ENCODE measurements around the gene MSI2.
"Not testable (repeated sequence)": the region's sequence is repeated elsewhere in the genome, so short reads cannot be mapped to it uniquely, and the experiment has no call there.

MSI2 gene

DNA sequence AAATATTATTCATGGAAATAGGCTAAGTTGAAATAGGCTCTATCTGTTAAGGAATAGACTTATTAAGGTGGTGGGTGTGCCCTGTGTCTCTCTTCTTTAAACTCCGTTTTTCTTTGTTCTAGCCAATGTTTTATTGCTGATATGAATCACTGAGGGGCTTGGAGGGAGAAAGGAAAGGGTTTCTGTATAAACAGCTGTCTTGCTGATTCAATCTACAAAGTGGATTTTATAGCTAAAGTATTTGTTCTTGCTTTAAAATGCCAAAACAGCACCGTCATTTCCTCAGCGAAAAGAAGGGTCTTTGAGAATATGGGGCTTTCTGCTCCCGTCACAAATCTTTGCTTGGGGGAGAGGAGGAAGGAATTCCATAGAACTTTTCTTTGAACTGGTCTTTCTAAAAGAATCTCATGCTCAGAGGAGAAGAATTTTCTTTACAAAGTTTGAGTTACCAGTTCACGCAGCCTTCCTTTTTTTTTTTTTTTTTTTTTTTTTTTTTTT is 39.3 kb downstream of the MSI2 start:
- Histone ChIP-seq H3K27ac (ENCODE audit: low read length) (no peak overlapping the region), H3K9me3 (ENCODE audit: control insufficient read depth, low read depth, low read length) (no peaks in the 10 kb centered on the region), H3K27me3 (ENCODE audit: control insufficient read depth, insufficient read depth, low read length) (no peaks in the 10 kb centered on the region), H3K4me1 (ENCODE audit: control insufficient read depth, low read depth, low read length) (peaks cover 19% of the 10 kb centered on the region), H3K4me3 (ENCODE audit: low read length) (no peak overlapping the region), H3K36me3 (ENCODE audit: control insufficient read depth, low read depth, low read length) (peaks cover 12% of the 10 kb centered on the region), H3K9ac (ENCODE audit: low read length) (no peak overlapping the region)

DNA sequence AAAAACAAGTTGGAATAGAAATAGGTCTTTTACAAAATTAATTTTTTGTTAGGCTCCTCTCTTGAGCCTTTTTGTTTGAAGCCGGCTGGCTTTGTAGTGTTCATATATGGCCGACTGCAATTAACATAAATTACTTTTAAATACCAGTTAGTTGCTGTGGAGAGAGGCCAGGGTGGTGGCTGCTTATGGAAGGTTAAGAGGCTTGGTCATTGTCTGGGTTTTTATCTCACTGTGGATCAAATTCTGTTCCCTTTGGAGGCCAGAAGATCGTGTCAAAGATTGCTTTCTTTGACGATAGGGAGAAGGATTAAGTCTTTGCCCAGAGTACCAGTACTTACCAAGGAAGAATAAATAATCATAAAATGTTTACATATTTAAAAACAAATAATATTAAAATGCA is 39.9 kb downstream of the MSI2 start:
- H3K27me3 ChIP-seq (ENCODE audit: control insufficient read depth, insufficient read depth, low read length) = no peaks in the 10 kb centered on the region
- H3K4me1 ChIP-seq (ENCODE audit: control insufficient read depth, low read depth, low read length) = peaks cover 19% of the 10 kb centered on the region
- no peaks in the 10 kb centered on the region for H3K9me3 ChIP-seq (ENCODE audit: control insufficient read depth, low read depth, low read length)
- peaks cover 14% of the 10 kb centered on the region for H3K36me3 ChIP-seq (ENCODE audit: control insufficient read depth, low read depth, low read length)
- H3K27ac ChIP-seq (ENCODE audit: low read length) = no peak overlapping the region
- no peak overlapping the region for H3K9ac ChIP-seq (ENCODE audit: low read length)
- no peak overlapping the region for H3K4me3 ChIP-seq (ENCODE audit: low read length)

DNA sequence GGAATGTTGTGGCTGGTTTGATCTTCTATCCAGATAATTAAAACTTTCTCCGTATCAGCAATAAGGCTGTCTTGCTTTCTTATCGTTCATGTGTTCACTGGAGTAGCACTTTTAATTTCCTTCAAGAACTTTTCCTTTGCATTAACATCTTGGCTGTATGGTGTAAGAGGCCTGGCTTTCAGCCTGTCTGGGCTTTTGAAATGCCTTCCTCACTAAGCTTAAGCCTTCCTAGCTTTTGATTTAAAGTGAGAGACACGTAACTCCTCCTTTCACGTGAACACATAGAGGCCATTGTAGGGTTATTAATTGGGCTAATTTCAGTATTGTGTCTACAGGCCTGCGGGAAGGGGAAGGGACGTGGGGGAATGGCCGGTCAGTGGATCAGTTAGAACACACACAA is 42.9 kb downstream of the MSI2 start:
- H3K27me3 ChIP-seq (ENCODE audit: control insufficient read depth, insufficient read depth, low read length) = no peaks in the 10 kb centered on the region
- no peak overlapping the region for H3K9ac ChIP-seq (ENCODE audit: low read length)
- peaks cover 18% of the 10 kb centered on the region for H3K4me1 ChIP-seq (ENCODE audit: control insufficient read depth, low read depth, low read length)
- peaks cover 13% of the 10 kb centered on the region for H3K36me3 ChIP-seq (ENCODE audit: control insufficient read depth, low read depth, low read length)
- H3K9me3 ChIP-seq (ENCODE audit: control insufficient read depth, low read depth, low read length) = no peaks in the 10 kb centered on the region
- H3K4me3 ChIP-seq (ENCODE audit: low read length) = no peak overlapping the region
- H3K27ac ChIP-seq (ENCODE audit: low read length) = no peak overlapping the region

DNA sequence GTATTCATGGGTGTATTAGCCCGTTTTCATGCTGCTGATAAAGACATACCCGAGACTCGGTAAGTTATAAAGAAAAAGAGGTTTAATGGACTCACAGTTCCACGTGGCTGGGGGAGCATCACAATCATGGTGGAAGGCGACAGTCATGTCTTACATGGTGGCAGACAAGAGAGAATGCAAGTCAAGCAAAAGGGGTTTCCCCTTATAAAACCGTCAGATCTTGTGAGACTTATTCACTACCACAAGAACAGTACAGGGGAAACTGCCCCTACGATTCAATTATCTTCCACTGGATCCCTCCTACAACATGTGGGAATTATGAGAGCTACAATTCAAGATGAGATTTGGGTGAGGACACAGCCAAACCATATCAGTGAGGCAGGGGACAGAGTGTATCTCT is 44.3 kb downstream of the MSI2 start:
- not testable (repeated sequence) for H3K4me3 ChIP-seq (ENCODE audit: low read length); H3K9me3 ChIP-seq (ENCODE audit: control insufficient read depth, low read depth, low read length); H3K27ac ChIP-seq (ENCODE audit: low read length); H3K4me1 ChIP-seq (ENCODE audit: control insufficient read depth, low read depth, low read length); H3K27me3 ChIP-seq (ENCODE audit: control insufficient read depth, insufficient read depth, low read length); H3K9ac ChIP-seq (ENCODE audit: low read length)
- H3K36me3 ChIP-seq (ENCODE audit: control insufficient read depth, low read depth, low read length) = peaks cover 13% of the 10 kb centered on the region

DNA sequence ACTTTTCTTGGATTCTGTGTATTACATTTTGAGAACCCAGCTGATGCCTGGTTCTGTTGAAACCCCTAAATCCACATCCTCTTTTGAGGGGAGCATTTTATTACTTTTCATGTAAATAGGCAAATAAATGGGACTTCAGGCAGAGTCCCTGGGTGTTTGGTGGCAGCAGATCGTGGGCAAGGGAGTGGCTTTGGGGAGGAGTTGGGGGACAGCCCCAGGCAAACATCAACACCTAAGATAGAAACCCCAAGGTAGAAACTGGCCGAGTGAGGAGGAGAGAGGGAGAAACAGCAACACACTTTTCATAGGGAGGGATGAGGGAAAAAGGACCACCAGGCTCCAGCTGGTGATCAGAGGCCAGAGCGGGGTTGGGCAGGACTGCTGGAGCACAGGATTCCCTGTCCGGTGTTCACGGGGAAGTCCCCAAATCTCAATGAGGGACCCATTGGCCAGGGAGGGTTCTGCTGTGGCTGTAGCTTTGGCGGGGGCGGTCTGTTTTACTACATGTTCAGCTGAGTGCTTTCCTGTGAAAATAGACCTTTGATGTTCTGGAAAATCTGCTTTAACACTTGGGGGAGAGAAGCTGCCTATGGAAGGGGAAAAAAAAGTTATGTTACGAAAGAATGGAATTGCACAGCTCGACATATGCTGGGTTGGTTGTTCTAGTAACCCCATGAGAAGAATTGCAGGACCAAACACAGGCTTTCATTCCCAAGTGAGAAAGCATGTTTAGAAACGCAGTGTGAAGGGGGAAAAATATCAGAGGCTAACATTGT is 46.6 kb downstream of the MSI2 start:
- Histone ChIP-seq H3K36me3 (ENCODE audit: control insufficient read depth, low read depth, low read length) (peaks cover 9% of the 10 kb centered on the region), H3K4me1 (ENCODE audit: control insufficient read depth, low read depth, low read length) (peaks cover 10% of the 10 kb centered on the region), H3K9ac (ENCODE audit: low read length) (no peak overlapping the region), H3K9me3 (ENCODE audit: control insufficient read depth, low read depth, low read length) (no peaks in the 10 kb centered on the region), H3K4me3 (ENCODE audit: low read length) (no peak overlapping the region), H3K27ac (ENCODE audit: low read length) (no peak overlapping the region), H3K27me3 (ENCODE audit: control insufficient read depth, insufficient read depth, low read length) (no peaks in the 10 kb centered on the region)

DNA sequence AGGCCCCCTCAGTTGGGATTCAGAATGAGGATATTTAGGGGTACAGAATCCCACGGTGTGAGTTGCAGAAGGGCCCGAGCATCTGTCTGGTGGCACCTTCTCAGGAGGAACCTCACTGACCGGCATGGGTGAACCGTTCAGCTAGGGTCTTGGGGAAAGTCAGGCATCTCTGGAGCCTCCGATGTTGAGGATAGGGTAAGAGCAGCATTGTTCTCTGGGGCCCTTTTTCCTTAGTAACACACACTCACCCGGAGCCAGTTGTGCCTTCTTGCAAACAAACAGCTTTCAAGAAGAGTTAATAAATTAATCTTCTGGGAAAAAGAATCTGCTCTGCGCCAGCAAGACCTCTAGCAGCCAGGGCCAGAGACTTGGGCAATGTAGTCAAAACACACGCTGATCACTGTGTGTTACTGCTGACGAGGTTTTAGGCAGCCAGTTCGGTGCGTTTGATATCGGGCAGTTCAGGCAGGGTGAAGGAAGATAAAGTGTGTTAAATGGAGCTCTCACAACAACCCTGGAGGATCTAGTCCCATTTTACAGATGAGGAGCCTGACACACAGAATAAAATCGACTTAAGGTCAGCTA is 48.9 kb downstream of the MSI2 start:
- peaks cover 10% of the 10 kb centered on the region for H3K4me1 ChIP-seq (ENCODE audit: control insufficient read depth, low read depth, low read length)
- H3K36me3 ChIP-seq (ENCODE audit: control insufficient read depth, low read depth, low read length) = peaks cover 6% of the 10 kb centered on the region
- no peaks in the 10 kb centered on the region for H3K27me3 ChIP-seq (ENCODE audit: control insufficient read depth, insufficient read depth, low read length)
- H3K9ac ChIP-seq (ENCODE audit: low read length) = no peak overlapping the region
- no peak overlapping the region for H3K4me3 ChIP-seq (ENCODE audit: low read length)
- no peak overlapping the region for H3K27ac ChIP-seq (ENCODE audit: low read length)
- no peaks in the 10 kb centered on the region for H3K9me3 ChIP-seq (ENCODE audit: control insufficient read depth, low read depth, low read length)

DNA sequence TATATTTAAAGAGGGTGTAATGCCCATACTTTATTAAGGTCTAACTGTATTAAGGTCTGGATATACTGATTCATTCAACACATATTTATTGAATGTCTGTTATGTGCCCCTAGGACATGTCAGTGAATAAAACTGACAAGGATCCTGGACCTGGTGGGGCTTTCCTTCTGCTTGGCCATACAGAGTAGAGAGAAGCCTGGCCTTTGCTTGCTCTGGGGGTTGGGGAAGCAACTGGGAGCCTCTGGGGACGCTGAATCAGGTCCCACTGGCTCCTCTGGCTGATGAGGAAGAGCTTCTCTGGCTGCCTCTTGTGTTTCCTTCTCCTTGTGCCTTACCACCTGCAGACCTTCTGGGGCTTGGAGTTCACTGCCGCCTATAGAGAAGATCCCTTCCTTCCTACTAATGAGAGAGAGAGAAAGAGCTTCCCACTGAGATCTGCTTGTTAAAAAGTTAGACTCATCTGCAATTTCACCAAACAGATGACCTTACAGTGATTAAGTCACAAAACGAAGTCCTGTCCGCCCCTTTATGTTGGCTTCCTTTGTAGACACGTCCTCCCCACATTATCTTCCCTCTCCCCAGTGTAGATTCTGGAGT is 49.7 kb downstream of the MSI2 start:
- Histone ChIP-seq H3K9ac (ENCODE audit: low read length) (no peak overlapping the region), H3K4me1 (ENCODE audit: control insufficient read depth, low read depth, low read length) (peaks cover 12% of the 10 kb centered on the region), H3K27me3 (ENCODE audit: control insufficient read depth, insufficient read depth, low read length) (no peaks in the 10 kb centered on the region), H3K9me3 (ENCODE audit: control insufficient read depth, low read depth, low read length) (no peaks in the 10 kb centered on the region), H3K27ac (ENCODE audit: low read length) (no peak overlapping the region), H3K4me3 (ENCODE audit: low read length) (no peak overlapping the region), H3K36me3 (ENCODE audit: control insufficient read depth, low read depth, low read length) (no peaks in the 10 kb centered on the region)

DNA sequence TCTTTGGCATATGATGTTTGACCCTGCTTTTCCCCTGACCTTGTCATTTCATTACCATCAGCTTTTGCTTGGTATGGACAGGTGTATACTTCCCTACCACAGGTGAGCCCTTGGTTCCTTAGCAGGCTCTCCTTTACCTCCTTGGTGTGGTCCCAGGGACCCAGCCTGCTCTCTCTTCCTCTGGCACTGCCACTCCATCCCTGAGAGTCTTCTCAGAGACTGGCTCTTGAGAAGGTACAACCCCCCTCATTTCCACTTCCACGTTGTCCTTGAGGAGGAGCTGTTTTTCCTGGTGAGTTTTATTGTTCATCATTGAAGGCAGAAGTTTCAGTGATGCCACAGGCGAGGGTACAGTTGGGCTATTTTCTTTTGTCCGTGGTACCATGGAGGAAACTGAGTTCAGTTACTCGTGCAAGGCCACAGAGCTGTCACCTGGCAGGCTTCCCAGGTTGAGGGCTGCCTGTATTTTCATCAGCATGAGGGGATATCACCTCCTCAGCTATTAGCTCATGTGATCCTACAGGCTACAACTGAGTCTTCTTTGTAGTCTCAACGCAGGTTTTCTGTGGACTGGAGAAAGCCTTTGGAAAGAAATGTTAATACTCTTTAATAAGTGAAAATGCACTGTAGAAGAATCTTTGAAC is 52.3 kb downstream of the MSI2 start:
- Histone ChIP-seq H3K9ac (ENCODE audit: low read length) (no peak overlapping the region), H3K9me3 (ENCODE audit: control insufficient read depth, low read depth, low read length) (no peaks in the 10 kb centered on the region), H3K36me3 (ENCODE audit: control insufficient read depth, low read depth, low read length) (no peaks in the 10 kb centered on the region), H3K4me3 (ENCODE audit: low read length) (no peak overlapping the region), H3K27me3 (ENCODE audit: control insufficient read depth, insufficient read depth, low read length) (no peaks in the 10 kb centered on the region), H3K4me1 (ENCODE audit: control insufficient read depth, low read depth, low read length) (peaks cover 25% of the 10 kb centered on the region), H3K27ac (ENCODE audit: low read length) (no peak overlapping the region)

DNA sequence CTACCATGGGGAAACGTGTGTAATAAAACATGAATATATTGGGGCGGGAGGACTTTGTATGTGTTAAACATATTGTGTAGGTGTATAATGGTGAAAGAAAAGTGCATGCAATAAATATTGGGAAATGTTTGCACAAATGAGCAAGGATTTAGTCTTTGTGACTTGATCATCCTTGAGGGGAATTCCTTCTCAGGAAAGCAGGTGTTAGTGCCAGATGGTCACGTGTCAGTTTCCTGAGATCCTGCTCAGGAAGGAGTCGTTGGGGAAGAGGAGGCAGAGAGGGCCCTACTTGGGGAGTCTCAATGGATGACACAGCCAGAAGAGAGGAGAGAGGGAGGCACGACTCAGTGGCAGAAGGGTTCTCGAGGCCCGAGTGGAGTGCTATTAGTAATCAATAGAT is 53.2 kb downstream of the MSI2 start:
- H3K27ac ChIP-seq (ENCODE audit: low read length) = no peak overlapping the region
- peaks cover 31% of the 10 kb centered on the region for H3K4me1 ChIP-seq (ENCODE audit: control insufficient read depth, low read depth, low read length)

DNA sequence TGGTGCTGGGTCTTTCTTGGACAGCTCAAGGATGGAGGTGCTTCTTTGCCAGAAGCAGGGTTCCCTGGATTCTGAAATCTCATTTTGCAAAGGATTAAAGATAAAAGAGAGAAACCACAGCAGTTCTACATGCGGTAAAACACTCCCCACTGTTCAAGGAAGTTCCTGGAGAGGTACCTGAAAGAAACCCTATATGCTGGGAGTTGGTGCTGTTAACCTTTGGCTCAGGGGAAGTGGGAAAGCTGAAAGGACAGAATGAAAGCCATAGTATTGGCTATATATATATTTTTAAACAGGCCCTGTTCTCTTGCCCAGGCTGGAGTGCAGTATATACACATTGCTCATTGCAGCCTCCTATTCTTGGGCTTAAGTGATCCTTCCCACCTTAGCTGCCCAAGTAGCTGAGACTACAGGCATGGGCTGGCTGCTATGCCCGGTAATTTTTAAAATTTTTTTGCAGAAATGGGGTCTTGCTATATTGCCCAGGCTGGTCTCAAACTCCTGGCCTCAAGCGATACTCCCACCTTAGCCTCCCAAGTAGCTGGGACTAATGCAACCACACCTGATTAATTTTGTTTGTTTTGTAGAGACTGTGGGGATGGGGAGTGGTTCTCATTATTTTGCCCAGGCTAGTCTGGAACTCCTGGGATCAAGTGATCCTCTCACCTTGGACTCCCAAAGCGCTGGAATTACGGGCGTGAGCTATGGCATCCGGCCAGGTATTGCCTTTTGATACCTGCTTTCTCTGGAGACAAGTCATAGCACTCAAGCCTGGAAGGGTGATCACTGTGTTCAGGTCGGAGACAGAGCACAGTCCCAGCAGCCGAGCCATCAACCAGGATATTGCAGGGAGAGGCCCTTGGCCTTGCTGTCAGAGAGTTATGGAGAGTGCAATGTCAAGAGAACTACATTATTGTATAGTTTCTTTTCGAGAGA is 55.2 kb downstream of the MSI2 start:
- peaks cover 31% of the 10 kb centered on the region for H3K4me1 ChIP-seq (ENCODE audit: control insufficient read depth, low read depth, low read length)
- no peaks in the 10 kb centered on the region for H3K9me3 ChIP-seq (ENCODE audit: control insufficient read depth, low read depth, low read length)
- no peak overlapping the region for H3K9ac ChIP-seq (ENCODE audit: low read length)
- no peaks in the 10 kb centered on the region for H3K27me3 ChIP-seq (ENCODE audit: control insufficient read depth, insufficient read depth, low read length)
- H3K4me3 ChIP-seq (ENCODE audit: low read length) = no peak overlapping the region
- no peaks in the 10 kb centered on the region for H3K36me3 ChIP-seq (ENCODE audit: control insufficient read depth, low read depth, low read length)
- H3K27ac ChIP-seq (ENCODE audit: low read length) = no peak overlapping the region

More for the DNA sequence above, 53.2 kb downstream of the MSI2 start:
- Histone ChIP-seq H3K4me3 (ENCODE audit: low read length) (no peak overlapping the region), H3K9me3 (ENCODE audit: control insufficient read depth, low read depth, low read length) (no peaks in the 10 kb centered on the region), H3K36me3 (ENCODE audit: control insufficient read depth, low read depth, low read length) (no peaks in the 10 kb centered on the region), H3K27me3 (ENCODE audit: control insufficient read depth, insufficient read depth, low read length) (no peaks in the 10 kb centered on the region), H3K9ac (ENCODE audit: low read length) (no peak overlapping the region)

DNA sequence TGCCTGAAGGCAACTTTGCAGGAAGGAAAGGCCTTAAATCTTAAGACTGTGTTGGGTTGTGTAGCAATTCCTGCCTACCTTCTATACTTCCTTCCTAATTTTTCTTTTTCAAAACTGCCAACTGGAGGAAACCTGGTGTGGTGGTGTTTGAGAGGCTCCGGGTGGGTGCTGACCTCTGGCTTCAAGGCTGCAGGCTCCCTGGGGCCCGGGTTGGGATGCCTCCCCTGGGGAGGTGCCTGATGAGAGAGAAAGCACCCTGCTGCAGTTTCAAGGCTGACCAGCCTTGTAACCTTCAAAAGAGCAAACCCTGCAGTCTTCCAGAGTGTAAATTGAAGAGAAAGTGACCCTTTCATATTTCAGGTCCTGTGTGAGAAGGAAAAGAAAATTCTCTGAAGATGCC is 55.9 kb downstream of the MSI2 start:
- Histone ChIP-seq H3K27me3 (ENCODE audit: control insufficient read depth, insufficient read depth, low read length) (no peaks in the 10 kb centered on the region), H3K4me1 (ENCODE audit: control insufficient read depth, low read depth, low read length) (peaks cover 31% of the 10 kb centered on the region), H3K4me3 (ENCODE audit: low read length) (no peak overlapping the region), H3K27ac (ENCODE audit: low read length) (no peak overlapping the region), H3K36me3 (ENCODE audit: control insufficient read depth, low read depth, low read length) (no peaks in the 10 kb centered on the region), H3K9ac (ENCODE audit: low read length) (no peak overlapping the region), H3K9me3 (ENCODE audit: control insufficient read depth, low read depth, low read length) (no peaks in the 10 kb centered on the region)

Data from iPS-18a (cell line).